Suprapubic skin (tissue), 4 donors: ENCODE results near the gene PIP4K2B.

Experiments used
- CTCF ChIP-seq, 2 donors: fragments of 200-600 bp in 1 of 2; fragments of 450-650 bp in 1 of 2; sonication (generic) in 1 of 2; IDR thresholded peaks; one replicate each; pipeline ENCODE4 v1.5.1; 2016 to 2019; ENCODE audit warnings: antibody characterized with exemption in 2 of 2, mild to moderate bottlenecking in 1 of 2, moderate library complexity in 1 of 2
- POLR2A ChIP-seq, 2 donors: fragments of 450-650 bp; IDR thresholded peaks; one replicate each; pipeline ENCODE4 v1.6.1; 2017; ENCODE audit warnings: antibody characterized with exemption in 2 of 2, mild to moderate bottlenecking in 2 of 2, moderate library complexity in 2 of 2
- POLR2AphosphoS5 ChIP-seq, 3 donors: sonication (generic); formaldehyde crosslinking; IDR thresholded peaks; one replicate each; pipeline ENCODE4 v1.6.1; 2017; ENCODE audit warnings: antibody characterized with exemption in 3 of 3

DNA sequence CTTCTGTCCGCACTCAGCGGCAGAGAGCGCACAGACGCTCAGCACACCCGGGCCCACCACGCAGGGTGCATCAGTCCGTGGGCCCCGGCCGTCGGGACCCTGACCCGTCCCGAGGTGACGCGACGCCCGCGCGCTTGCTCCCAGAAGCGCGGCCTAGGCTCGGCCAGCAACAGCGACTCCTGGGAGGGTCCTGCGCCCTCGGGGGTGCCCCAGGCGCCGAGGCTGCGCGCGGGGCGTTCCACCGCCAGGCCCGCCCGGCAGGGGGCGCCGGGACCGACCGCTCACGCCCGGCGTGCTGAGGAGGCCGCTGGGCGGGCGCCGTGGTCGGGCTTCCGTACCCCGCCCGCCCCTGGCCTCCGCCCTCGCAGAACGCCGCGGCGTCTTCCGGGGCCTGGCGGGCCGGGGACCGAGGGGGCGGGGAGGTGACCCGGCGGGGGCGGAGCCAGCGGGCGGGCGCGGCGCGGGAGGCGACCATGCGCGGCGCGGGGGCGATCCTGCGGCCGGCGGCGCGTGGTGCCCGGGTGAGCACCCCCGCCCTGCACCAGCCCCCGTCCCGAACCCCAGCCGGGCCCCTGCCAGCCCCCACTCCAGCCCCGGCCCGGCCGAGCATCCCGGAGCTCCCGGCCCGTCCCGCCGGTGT is 69.3 kb downstream of the PIP4K2B start, which contains the start of gene CISD3:
- TF ChIP-seq CTCF (IDR thresholded peaks at IDR 0.05) = peak; percentile 85 to 90
- TF ChIP-seq POLR2AphosphoS5 (IDR thresholded peaks at IDR 0.05) = no peak
- TF ChIP-seq POLR2A (IDR thresholded peaks at IDR 0.05) = no peak
